Inflammatory macrophage treated with lipopolysaccharide for 1 hour (primary cell): ENCODE measurements around the gene DOK4.
"Not testable (repeated sequence)": the region's sequence is repeated elsewhere in the genome, so short reads cannot be mapped to it uniquely, and the experiment has no call there.

Source experiments
- DNase-seq, 2 donors: peaks; one replicate each; pipeline ENCODE4 v3.0.0-alpha.2; 2020 to 2022

Gene DOK4

GRCh38 chr16:57475711-57476339 lies 10.5 kb downstream of the DOK4 start:
- peak in 1 of 2 donors; percentile 47 for DNase-seq

GRCh38 chr16:57474671-57475661 lies 11.3 kb downstream of the DOK4 start:
- no peak for DNase-seq

- no peak for DNase-seq
Measured at GRCh38 chr16:57473906-57474305, 12.4 kb downstream of the DOK4 start.

GRCh38 chr16:57473176-57473840 lies 13.0 kb downstream of the DOK4 start:
- DNase-seq, result no peak

- no peak for DNase-seq
Measured at GRCh38 chr16:57472665-57473060, 13.6 kb downstream of the DOK4 start.

- DNase-seq, result no peak
Measured at GRCh38 chr16:57471852-57472664, 14.2 kb downstream of the DOK4 start.

GRCh38 chr16:57471209-57471608 lies 15.1 kb downstream of the DOK4 start:
- DNase-seq, result no peak

GRCh38 chr16:57470711-57471110 lies 15.6 kb downstream of the DOK4 start:
- peak; percentile 9 to 25 for DNase-seq

- no peak for DNase-seq
Measured at GRCh38 chr16:57469917-57470470, 16.3 kb downstream of the DOK4 start.

- no peak for DNase-seq
Measured at GRCh38 chr16:57469046-57469445, 17.2 kb downstream of the DOK4 start.

- DNase-seq, result no peak
Measured at GRCh38 chr16:57468346-57468745, 17.9 kb downstream of the DOK4 start.

- no peak for DNase-seq
Measured at GRCh38 chr16:57464523-57464922, 21.8 kb downstream of the DOK4 start.

- DNase-seq, result peak in 1 of 2 donors; percentile 16
Measured at GRCh38 chr16:57462978-57463362, 23.3 kb downstream of the DOK4 start.

- DNase-seq, result peak; percentile 75 to 95
Measured at GRCh38 chr16:57462209-57462977, 23.9 kb downstream of the DOK4 start, which contains the start of gene POLR2C. Gene POLR2C, plus strand, starts transcription at chr16:57462679. Its CDS starts 46 bp downstream, at chr16:57462725.

GRCh38 chr16:57452021-57452420 lies 34.3 kb downstream of the DOK4 start:
- peak; percentile 34 to 41 for DNase-seq

- DNase-seq, result peak; percentile 92 to 93
Measured at GRCh38 chr16:57447186-57447962, 38.9 kb downstream of the DOK4 start, which contains the start of the genes CIAPIN1 and COQ9. Gene CIAPIN1, minus strand, starts transcription at chr16:57447385. Its CDS starts 6,457 bp downstream, at chr16:57440928. Gene COQ9, plus strand, starts transcription at chr16:57447479. Its CDS starts 27 bp downstream, at chr16:57447506.

- peak in 1 of 2 donors; percentile 25 for DNase-seq
Measured at GRCh38 chr16:57446531-57447185, 39.6 kb downstream of the DOK4 start.

GRCh38 chr16:57445510-57445909 lies 40.8 kb downstream of the DOK4 start:
- no peak for DNase-seq

- no peak for DNase-seq
Measured at GRCh38 chr16:57444711-57445110, 41.6 kb downstream of the DOK4 start.

GRCh38 chr16:57440551-57440950 lies 45.7 kb downstream of the DOK4 start:
- not testable (repeated sequence) for DNase-seq
